ENCODE results near the gene SLIT3.
"Not testable (repeated sequence)": the region's sequence is repeated elsewhere in the genome, so short reads cannot be mapped to it uniquely, and the experiment has no call there.

The SLIT3 gene

GRCh38 chr5:168645195-168645594 is 655.7 kb downstream of the SLIT3 start (continued):
- TF ChIP-seq, protein P1, sequence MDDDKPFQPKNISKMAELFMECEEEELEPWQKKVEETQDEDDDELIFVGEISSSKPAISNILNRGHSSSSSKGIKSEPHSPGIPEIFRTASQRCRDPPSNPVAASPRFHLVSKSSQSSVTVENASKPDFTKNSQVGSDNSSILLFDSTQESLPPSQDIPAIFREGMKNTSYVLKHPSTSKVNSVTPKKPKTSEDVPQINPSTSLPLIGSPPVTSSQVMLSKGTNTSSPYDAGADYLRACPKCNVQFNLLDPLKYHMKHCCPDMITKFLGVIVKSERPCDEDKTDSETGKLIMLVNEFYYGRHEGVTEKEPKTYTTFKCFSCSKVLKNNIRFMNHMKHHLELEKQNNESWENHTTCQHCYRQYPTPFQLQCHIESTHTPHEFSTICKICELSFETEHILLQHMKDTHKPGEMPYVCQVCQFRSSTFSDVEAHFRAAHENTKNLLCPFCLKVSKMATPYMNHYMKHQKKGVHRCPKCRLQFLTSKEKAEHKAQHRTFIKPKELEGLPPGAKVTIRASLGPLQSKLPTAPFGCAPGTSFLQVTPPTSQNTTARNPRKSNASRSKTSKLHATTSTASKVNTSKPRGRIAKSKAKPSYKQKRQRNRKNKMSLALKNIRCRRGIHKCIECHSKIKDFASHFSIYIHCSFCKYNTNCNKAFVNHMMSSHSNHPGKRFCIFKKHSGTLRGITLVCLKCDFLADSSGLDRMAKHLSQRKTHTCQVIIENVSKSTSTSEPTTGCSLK (tag by site-specific recombination; IDR thresholded peaks at IDR 0.05): no peak

GRCh38 chr5:168642019-168642418 is 658.9 kb downstream of the SLIT3 start:
- Histone ChIP-seq H3K9me3 (ENCODE audit: control insufficient read depth, insufficient read depth, low read depth, low read length) (no peaks in the 10 kb centered on the region), H3K4me3 (ENCODE audit: low read depth, low read length) (no peak overlapping the region), H3K4me1 (ENCODE audit: control insufficient read depth, insufficient read depth, low read length) (no peaks in the 10 kb centered on the region), H3K27ac (ENCODE audit: extremely low read depth, low read depth, low read length) (no peak overlapping the region), H3K36me3 (ENCODE audit: control insufficient read depth in 2 of 2, insufficient read depth in 1 of 2, low read length in 2 of 2) (no peaks in the 10 kb centered on the region)
- TF ChIP-seq ZFHX2 (tag by site-specific recombination; conservative IDR thresholded peaks at IDR 0.05) (no peak), ZBTB48 (tag by site-specific recombination; IDR thresholded peaks at IDR 0.05) (no peak), ZNF626 (tag by site-specific recombination; IDR thresholded peaks at IDR 0.05) (no peak), ZNF37A (tag by site-specific recombination; IDR thresholded peaks at IDR 0.05) (no peak), ZNF274 (IDR thresholded peaks at IDR 0.05; ENCODE audit: low read length) (no peak), ZNF274 (tag by site-specific recombination; IDR thresholded peaks at IDR 0.05; ENCODE audit: borderline replicate concordance) (no peak), GLIS2 (tag by site-specific recombination; IDR thresholded peaks at IDR 0.05) (no peak), OVOL3 (tag by site-specific recombination; IDR thresholded peaks at IDR 0.05) (no peak), ZNF175 (tag by site-specific recombination; IDR thresholded peaks at IDR 0.05) (no peak), SCRT1 (tag by site-specific recombination; IDR thresholded peaks at IDR 0.05; ENCODE audit: borderline replicate concordance) (no peak), MYNN (tag by site-specific recombination; IDR thresholded peaks at IDR 0.05; ENCODE audit: borderline replicate concordance) (no peak), ZNF184 (tag by site-specific recombination; IDR thresholded peaks at IDR 0.05) (no peak), ZNF830 (tag by site-specific recombination; IDR thresholded peaks at IDR 0.05; ENCODE audit: low read depth) (no peak), REPIN1 (tag by site-specific recombination; IDR thresholded peaks at IDR 0.05; ENCODE audit: low read depth) (no peak), ZNF354C (tag by site-specific recombination; IDR thresholded peaks at IDR 0.05; ENCODE audit: borderline replicate concordance, low read depth) (no peak), KLF16 (tag by site-specific recombination; IDR thresholded peaks at IDR 0.05) (no peak), ZNF133 (tag by site-specific recombination; IDR thresholded peaks at IDR 0.05) (no peak), ZNF514 (tag by site-specific recombination; IDR thresholded peaks at IDR 0.05) (no peak), ZNF114 (tag by site-specific recombination; IDR thresholded peaks at IDR 0.05) (no peak)
- TF ChIP-seq, protein P2, sequence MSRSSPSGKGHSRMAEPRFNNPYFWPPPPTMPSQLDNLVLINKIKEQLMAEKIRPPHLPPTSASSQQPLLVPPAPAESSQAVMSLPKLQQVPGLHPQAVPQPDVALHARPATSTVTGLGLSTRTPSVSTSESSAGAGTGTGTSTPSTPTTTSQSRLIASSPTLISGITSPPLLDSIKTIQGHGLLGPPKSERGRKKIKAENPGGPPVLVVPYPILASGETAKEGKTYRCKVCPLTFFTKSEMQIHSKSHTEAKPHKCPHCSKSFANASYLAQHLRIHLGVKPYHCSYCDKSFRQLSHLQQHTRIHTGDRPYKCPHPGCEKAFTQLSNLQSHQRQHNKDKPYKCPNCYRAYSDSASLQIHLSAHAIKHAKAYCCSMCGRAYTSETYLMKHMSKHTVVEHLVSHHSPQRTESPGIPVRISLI (tag by site-specific recombination; IDR thresholded peaks at IDR 0.05): no peak
- POLR2A ChIA-PET: no interaction called here
- CTCF ChIA-PET: no interaction called here

DNA sequence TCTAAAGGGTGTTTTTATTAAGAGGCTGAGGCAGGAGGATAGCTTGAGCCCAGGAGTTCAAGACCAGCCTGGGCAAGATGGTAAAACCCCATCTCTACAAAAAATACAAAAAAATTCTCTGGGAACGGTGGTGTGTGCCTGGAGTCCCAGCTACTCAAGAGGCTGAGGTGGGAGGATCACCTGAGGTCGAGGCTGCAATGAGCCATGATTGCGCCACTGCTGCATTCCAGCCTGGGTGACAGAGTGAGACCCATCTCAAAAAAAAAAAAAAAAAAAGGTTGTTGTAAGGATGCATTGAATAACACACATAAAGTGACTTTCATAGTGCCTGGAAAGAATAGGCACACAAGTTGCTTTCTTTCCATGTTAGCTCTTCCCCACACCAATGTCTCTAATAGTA is 662.1 kb downstream of the SLIT3 start:
- CTCF ChIA-PET: interaction anchor here (0.8 kb wide), 1 partner anchor 9 kb away, joined by 4 read pairs; no protein-coding TSS in a partner anchor
- POLR2A ChIA-PET; H3K27ac ChIP-seq (ENCODE audit: extremely low read depth, low read depth, low read length); H3K4me3 ChIP-seq (ENCODE audit: low read depth, low read length); H3K4me1 ChIP-seq (ENCODE audit: control insufficient read depth, insufficient read depth, low read length); H3K9me3 ChIP-seq (ENCODE audit: control insufficient read depth, insufficient read depth, low read depth, low read length); H3K36me3 ChIP-seq (ENCODE audit: control insufficient read depth in 2 of 2, insufficient read depth in 1 of 2, low read length in 2 of 2): not testable (repeated sequence)
